GM12878 (cell line): ENCODE results near the gene ENOX1. TPM values are rescaled to one million over a fixed set of nuclear protein-coding genes. Genes with fewer than 3 reads are reported as not detected.

Experiments
- ATAC-seq: fragments of 200-7000 bp; cut with Tn5 transposase; 3 replicates; pipeline ENCODE4 v1.9.1; 2020; ENCODE audit warnings: mild to moderate bottlenecking, moderate library complexity
- BruUV-seq: library from RNA; stranded (reverse); fragments of 400-500 nt; replicated peaks from 2 replicates; lab custom pipeline; 2021; lab: Mats Ljungman, UMichigan
- CTCF ChIA-PET: fragments of 300-600 bp; sonication (Branson Sonifier 250); formaldehyde crosslinking; extraction: SDS; loops from one replicate; lab custom pipeline; 2021; ENCODE audit warnings: inconsistent platforms; lab: Yijun Ruan, JAX
- POLR2A ChIA-PET: fragments of 350-600 bp; formaldehyde crosslinking; extraction: SDS; loops from one replicate; lab custom pipeline; 2021; ENCODE audit warnings: inconsistent platforms; lab: Charles Lee
- RAD21 ChIA-PET: fragments of 300-600 bp; sonication (Branson Sonifier 250); formaldehyde crosslinking; loops from one replicate; lab custom pipeline; 2023; ENCODE audit warnings: antibody characterized with exemption; ENCODE audit not compliant: unreplicated experiment; lab: Charles Lee
- SMC1A ChIA-PET: fragments of 300-600 bp; sonication (Branson Sonifier 250); formaldehyde crosslinking; loops from one replicate; lab custom pipeline; 2023; ENCODE audit not compliant: unreplicated experiment, uncharacterized antibody; lab: Charles Lee
- DNase-seq: peaks from one replicate; pipeline ENCODE4 v3.0.0-alpha.2; 2011; ENCODE audit warnings: low read depth, low spot score
- FAIRE-seq: peaks from 3 replicates; lab custom pipeline; 2011; peaks lifted over from hg19 to GRCh38; lab: Jason Lieb, UNC
- H2AFZ ChIP-seq: 2 replicates; pipeline ENCODE4 v1.6.0; 2011; ENCODE audit warnings: low read depth, low read length, control low read depth; ENCODE audit not compliant: control insufficient read depth
- H3K27ac ChIP-seq: 2 replicates; pipeline ENCODE4 v1.5.1; 2011; ENCODE audit warnings: control low read depth; ENCODE audit not compliant: control insufficient read depth, insufficient read depth
- H3K27me3 ChIP-seq, 2 experiments: replicated peaks in 1 of 2; 2 replicates each; pipeline versions ENCODE4 v1.6.0 to v1.6.1; 2011; ENCODE audit warnings: low read length in 1 of 2; ENCODE audit not compliant: control insufficient read depth in 2 of 2, insufficient read depth in 2 of 2
- H3K36me3 ChIP-seq, 2 experiments: 2 replicates each; pipeline ENCODE4 v1.5.1; 2011; ENCODE audit warnings: low read length in 1 of 2; ENCODE audit not compliant: control insufficient read depth in 2 of 2, insufficient read depth in 2 of 2
- H3K4me1 ChIP-seq: 2 replicates; pipeline ENCODE4 v1.6.1; 2011; ENCODE audit warnings: mild to moderate bottlenecking, low read length, moderate library complexity, mixed read lengths; ENCODE audit not compliant: control insufficient read depth, insufficient read depth
- H3K4me2 ChIP-seq: 2 replicates; pipeline ENCODE4 v1.6.0; 2011; ENCODE audit warnings: control low read depth; ENCODE audit not compliant: control insufficient read depth, insufficient read depth
- H3K4me3 ChIP-seq: fragments of 200-600 bp; sonication (generic); 2 replicates; pipeline ENCODE4 v1.5.1; 2016
- H3K79me2 ChIP-seq: 2 replicates; pipeline ENCODE4 v1.6.0; 2011; ENCODE audit warnings: low read length; ENCODE audit not compliant: control insufficient read depth, insufficient read depth
- H3K9ac ChIP-seq: 2 replicates; pipeline ENCODE4 v1.8.0; 2011; ENCODE audit warnings: low read length, control low read depth, mixed read lengths; ENCODE audit not compliant: control insufficient read depth, insufficient read depth
- H3K9me3 ChIP-seq: replicated peaks from 3 replicates; pipeline ENCODE4 v1.5.1; 2011; ENCODE audit warnings: mild to moderate bottlenecking, low read length; ENCODE audit not compliant: control insufficient read depth, insufficient read depth
- H4K20me1 ChIP-seq: 2 replicates; pipeline ENCODE4 v1.6.0; 2011; ENCODE audit not compliant: control insufficient read depth, insufficient read depth
- BCL3 ChIP-seq: IDR thresholded peaks from 2 replicates; pipeline ENCODE4 v1.6.1; 2011; ENCODE audit warnings: borderline replicate concordance, low read depth, mild to moderate bottlenecking, moderate library complexity, low read length; ENCODE audit not compliant: insufficient read depth, poor library complexity, severe bottlenecking
- BCLAF1 ChIP-seq: fragments of 450-650 bp; IDR thresholded peaks from 2 replicates; pipeline ENCODE4 v1.6.1; 2017; ENCODE audit warnings: antibody characterized with exemption, mild to moderate bottlenecking, moderate library complexity
- BMI1 ChIP-seq: fragments of 450-650 bp; IDR thresholded peaks from 2 replicates; pipeline ENCODE4 v1.6.1; 2016; ENCODE audit warnings: mild to moderate bottlenecking, moderate library complexity, borderline replicate concordance
- CEBPB ChIP-seq, 2 experiments: fragments of 150-350 bp in 1 of 2; IDR thresholded peaks; 2 replicates each; pipeline ENCODE4 v1.6.1; 2012 to 2014; ENCODE audit warnings: low read depth in 2 of 2, low read length in 2 of 2, borderline replicate concordance in 1 of 2, inconsistent platforms in 1 of 2
- ETV6 ChIP-seq, 2 experiments: fragments of 450-650 bp in 1 of 2; IDR thresholded peaks in 1 of 2; conservative IDR thresholded peaks in 1 of 2; 2 replicates each; pipeline ENCODE4 v1.6.1; 2014; ENCODE audit warnings: antibody characterized with exemption in 1 of 2, borderline replicate concordance in 1 of 2, low read depth in 1 of 2, mild to moderate bottlenecking in 1 of 2, moderate library complexity in 1 of 2
- IKZF2 ChIP-seq, 2 experiments: fragments of 450-650 bp; IDR thresholded peaks; 2 replicates each; pipeline ENCODE4 v1.6.1; 2017; ENCODE audit warnings: mild to moderate bottlenecking in 2 of 2, moderate library complexity in 2 of 2
- KDM1A ChIP-seq: fragments of 200-600 bp; sonication (generic); IDR thresholded peaks from 2 replicates; pipeline ENCODE4 v1.6.1; 2016; ENCODE audit warnings: borderline replicate concordance
- MEF2A ChIP-seq: IDR thresholded peaks from 2 replicates; pipeline ENCODE4 v1.6.1; 2011; ENCODE audit warnings: low read depth, mild to moderate bottlenecking, low read length, moderate library complexity; ENCODE audit not compliant: insufficient read depth
- MTA3 ChIP-seq: IDR thresholded peaks from 2 replicates; pipeline ENCODE4 v1.6.1; 2012; ENCODE audit warnings: low read length, inconsistent platforms, borderline replicate concordance
- MXI1 ChIP-seq: fragments of 150-350 bp; IDR thresholded peaks from 2 replicates; pipeline ENCODE4 v1.6.1; 2011; ENCODE audit warnings: low read depth, mild to moderate bottlenecking, inconsistent platforms, low read length, improper control_type of control experiment
- PRDM15 ChIP-seq: fragments of 450-650 bp; formaldehyde crosslinking; IDR thresholded peaks from 2 replicates; pipeline ENCODE4 v1.4.0; 2020; ENCODE audit warnings: mild to moderate bottlenecking, moderate library complexity
- SIX5 ChIP-seq: IDR thresholded peaks from 2 replicates; pipeline ENCODE4 v1.6.1; 2011; ENCODE audit warnings: mild to moderate bottlenecking, low read depth, low read length, moderate library complexity; ENCODE audit not compliant: severe bottlenecking
- STAT1 ChIP-seq: fragments of 450-650 bp; conservative IDR thresholded peaks from 2 replicates; pipeline ENCODE4 v1.6.1; 2014; ENCODE audit warnings: antibody characterized with exemption, mild to moderate bottlenecking
- TBL1XR1 ChIP-seq: IDR thresholded peaks from 2 replicates; pipeline ENCODE4 v1.6.1; 2012; ENCODE audit warnings: low read depth, low read length, improper control_type of control experiment
- USF2 ChIP-seq: IDR thresholded peaks from 2 replicates; pipeline ENCODE4 v1.6.1; 2011; ENCODE audit warnings: low read depth, low read length, improper control_type of control experiment, borderline replicate concordance
- WGBS: methylation state at CpG from one replicate; pipeline ENCODE4 v1.1.6; 2016; ENCODE audit warnings: low lambda C conversion rate; ENCODE audit not compliant: insufficient replicate concordance, insufficient coverage; ENCODE audit errors: missing lambda C conversion rate; 5-methylcytosine and 5-hydroxymethylcytosine counted together
- in situ Hi-C: fragments of 300-500 bp; cut with MboI; formaldehyde crosslinking; loops from 9 replicates; pipeline ENCODE4 v1.14.3; 2018; ENCODE audit warnings: mixed read lengths
- intact Hi-C: fragments of 100-400 bp; cut with micrococcal nuclease; formaldehyde crosslinking; loops from one replicate; pipeline ENCODE4 v1.14.2; 2022; ENCODE audit not compliant: unreplicated experiment
- polyA plus RNA-seq, 11 experiments: library from polyadenylated mRNA; depleted of rRNA in 4 of 11; unstranded in 6 of 11; stranded (reverse) in 5 of 11; fragments of >200 nt; fragmentation: Nextera tagmentation in 4 of 11; fragmentation: Illumina TruSeq in 1 of 11; extraction: Ambion mirVana in 4 of 11; extraction: Trizol in 1 of 11; gene quantifications; 1 replicate in 1 of 11; 2 replicates in 10 of 11; pipeline versions ENCODE4 v1.2.1 to v1.2.3, GENCODE V29; 2011 to 2016; ENCODE audit warnings: inconsistent platforms in 2 of 11, missing spikeins in 2 of 11, low read depth in 1 of 11
- total RNA-seq, 4 experiments: library from RNA; depleted of rRNA in 3 of 4; stranded (reverse); fragments of >200 nt in 3 of 4; fragmentation: Illumina TruSeq in 1 of 4; extraction: Trizol in 1 of 4; gene quantifications; 2 replicates each; pipeline versions ENCODE4 v1.2.1 to v1.2.3, GENCODE V29; 2013 to 2021

Gene ENOX1
- total and polyA plus RNA-seq, 10 of the 15 experiments (the other 5 are each of a cell fraction or from before 2014, with no cell fraction given), result 0.11 to 0.26 (median 0.15) TPM

GRCh38 chr13:43652760-43653159, 134.0 kb downstream of the ENOX1 start:
- SMC1A ChIA-PET, result no interaction called here
- DNase-seq (no peak), FAIRE-seq (no peak), ATAC-seq (no peak)
- Histone ChIP-seq H4K20me1 (no peaks in the 10 kb centered on the region), H2AFZ (no peak overlapping the region), H3K27ac (no peak overlapping the region), H3K4me1 (no peaks in the 10 kb centered on the region), H3K79me2 (no peaks in the 10 kb centered on the region), H3K4me3 (no peak overlapping the region), H3K9me3 (no peaks in the 10 kb centered on the region), H3K9ac (no peak overlapping the region), H3K36me3 (no peaks in the 10 kb centered on the region), H3K4me2 (no peak overlapping the region), H3K27me3 (0 out of 4 replicates have a peak, but pooled peaks cover 0 to 3% of the 10 kb centered on the region in 2 experiments)
- POLR2A ChIA-PET, result no interaction called here
- intact Hi-C loops (no loop called here), in situ Hi-C loops (no loop called here)
- no TSS peak for BruUV-seq
- CTCF ChIA-PET, result no interaction called here
- RAD21 ChIA-PET, result no interaction called here
- WGBS, result 43% methylated on average over 3 of the region's 3 CpGs
- TF ChIP-seq KDM1A, result no peak
- no peak for TF ChIP-seq SIX5
- no peak for TF ChIP-seq MXI1
- no peak for TF ChIP-seq STAT1
- no peak for TF ChIP-seq ETV6 (conservative IDR thresholded peaks at IDR 0.05 in 1 of 2, IDR thresholded peaks at IDR 0.05 in 1 of 2; ENCODE audit: borderline replicate concordance in 1 of 2, low read depth in 1 of 2)
- no peak for TF ChIP-seq USF2
- no peak for TF ChIP-seq IKZF2 (IDR thresholded peaks at IDR 0.05)
- no peak for TF ChIP-seq TBL1XR1
- TF ChIP-seq BMI1, result no peak
- no peak for TF ChIP-seq MEF2A
- no peak for TF ChIP-seq CEBPB (IDR thresholded peaks at IDR 0.05; ENCODE audit: borderline replicate concordance in 1 of 2, low read depth in 2 of 2, low read length in 2 of 2)
- no peak for TF ChIP-seq MTA3
- TF ChIP-seq BCLAF1, result no peak
- no peak for TF ChIP-seq PRDM15 (CRISPR knock-in tag)
- no peak for TF ChIP-seq BCL3
